NCI-H1694 (cell line): ENCODE results near the gene LHX3.
"Not testable (repeated sequence)": the region's sequence is repeated elsewhere in the genome, so short reads cannot be mapped to it uniquely, and the experiment has no call there.

Source experiments
- DNase-seq: peaks from one replicate; lab custom pipeline; 2025; lab: John Stamatoyannopoulos, UW

The LHX3 gene

GRCh38 chr9:136153381-136154065 is 51.4 kb downstream of the LHX3 start:
- DNase-seq = no peak

GRCh38 chr9:136152931-136153330 is 52.0 kb downstream of the LHX3 start:
- DNase-seq = no peak

- no peak for DNase-seq
These were observed 52.4 kb downstream of the LHX3 start for GRCh38 chr9:136152543-136152866.

- DNase-seq = no peak
These were observed 52.9 kb downstream of the LHX3 start for GRCh38 chr9:136151848-136152542.

GRCh38 chr9:136151214-136151804 is 53.6 kb downstream of the LHX3 start:
- DNase-seq = no peak

GRCh38 chr9:136150664-136151213 is 54.2 kb downstream of the LHX3 start:
- not testable (repeated sequence) for DNase-seq

GRCh38 chr9:136149853-136150252 is 55.1 kb downstream of the LHX3 start:
- no peak for DNase-seq

- no peak for DNase-seq
These were observed 55.6 kb downstream of the LHX3 start for GRCh38 chr9:136149337-136149736.

- no peak for DNase-seq
These were observed 56.2 kb downstream of the LHX3 start for GRCh38 chr9:136148766-136149165.

GRCh38 chr9:136147890-136148714 is 56.8 kb downstream of the LHX3 start:
- DNase-seq = no peak

- no peak for DNase-seq
These were observed 57.7 kb downstream of the LHX3 start for GRCh38 chr9:136147038-136147889.
